Panc1 (cell line): ENCODE measurements around the gene IFI16. TPM values are rescaled to one million over a fixed set of nuclear protein-coding genes. Genes with fewer than 3 reads are reported as not detected.

Experiments
- ATAC-seq: fragments of 200-7000 bp; cut with Tn5 transposase; 2 replicates; pipeline ENCODE4 v1.9.1; 2020; ENCODE audit warnings: mild to moderate bottlenecking, moderate library complexity
- Bru-seq: library from RNA; stranded (reverse); fragments of 400-500 nt; gene quantifications from one replicate; lab custom pipeline; 2021; lab: Mats Ljungman, UMichigan
- BruChase-seq, 2 experiments: library from RNA; stranded (reverse); fragments of 400-500 nt; gene quantifications; one replicate each; lab custom pipeline; 2021; lab: Mats Ljungman, UMichigan
- BruUV-seq: library from RNA; stranded (reverse); fragments of 400-500 nt; replicated peaks from 2 replicates; lab custom pipeline; 2021; lab: Mats Ljungman, UMichigan
- CTCF ChIA-PET: fragments of 300-600 bp; sonication (Branson Sonifier 250); formaldehyde crosslinking; loops from one replicate; lab custom pipeline; 2022; ENCODE audit warnings: antibody characterized with exemption; lab: Charles Lee
- POLR2A ChIA-PET: fragments of 300-600 bp; sonication (Branson Sonifier 250); formaldehyde crosslinking; loops from one replicate; lab custom pipeline; 2022; ENCODE audit warnings: antibody characterized with exemption; lab: Charles Lee
- DNase-seq: peaks from one replicate; pipeline ENCODE4 v3.0.0-alpha.2; 2010; ENCODE audit warnings: low read depth, low spot score
- H3K27ac ChIP-seq: 2 replicates; pipeline ENCODE4 v1.5.1; 2011; ENCODE audit warnings: mild to moderate bottlenecking, low read length, inconsistent platforms
- H3K27me3 ChIP-seq: fragments of 200-500 bp; sonication (Bioruptor generic); 2 replicates; pipeline ENCODE4 v1.6.0; 2014; ENCODE audit warnings: low read length, inconsistent platforms; ENCODE audit not compliant: control insufficient read depth, insufficient read depth
- H3K36me3 ChIP-seq: fragments of 200-500 bp; sonication (Bioruptor generic); 2 replicates; pipeline ENCODE4 v1.5.1; 2014; ENCODE audit warnings: inconsistent platforms, mild to moderate bottlenecking, low read length, moderate library complexity; ENCODE audit not compliant: control insufficient read depth, insufficient read depth
- H3K4me1 ChIP-seq: 2 replicates; pipeline ENCODE4 v1.5.1; 2011; ENCODE audit warnings: inconsistent platforms, mild to moderate bottlenecking, low read length, moderate library complexity; ENCODE audit not compliant: control insufficient read depth, insufficient read depth
- H3K4me3 ChIP-seq, 2 experiments: 2 replicates each; pipeline ENCODE4 v1.5.1; 2011 to 2012; ENCODE audit warnings: low read depth in 2 of 2, low read length in 2 of 2, mild to moderate bottlenecking in 2 of 2, inconsistent platforms in 1 of 2, moderate library complexity in 1 of 2
- H3K9me3 ChIP-seq: fragments of 200-500 bp; sonication (Bioruptor generic); 2 replicates; pipeline ENCODE4 v1.5.1; 2014; ENCODE audit warnings: low read depth, mild to moderate bottlenecking, inconsistent platforms, low read length, moderate library complexity; ENCODE audit not compliant: control insufficient read depth, insufficient read depth
- POLR2AphosphoS5 ChIP-seq: IDR thresholded peaks from 2 replicates; pipeline ENCODE4 v1.6.1; 2012; ENCODE audit warnings: mild to moderate bottlenecking, low read depth, low read length, moderate library complexity
- SIN3A ChIP-seq: IDR thresholded peaks from 2 replicates; pipeline ENCODE4 v1.6.1; 2012; ENCODE audit warnings: low read depth, mild to moderate bottlenecking, low read length, moderate library complexity, borderline replicate concordance; ENCODE audit not compliant: insufficient read depth
- TCF7L2 ChIP-seq: IDR thresholded peaks from 2 replicates; pipeline ENCODE4 v1.6.1; 2011; ENCODE audit warnings: mild to moderate bottlenecking, low read depth, low read length, inconsistent platforms
- in situ Hi-C: cut with HindIII; loops from 2 replicates; pipeline ENCODE4 v1.10.0; 2016; ENCODE audit warnings: low sequenced_read_pairs, low pct_unique_long_range_greater_than_20kb
- intact Hi-C: fragments of 100-400 bp; cut with micrococcal nuclease; formaldehyde crosslinking; loops from one replicate; pipeline ENCODE4 v1.10.0; 2022; ENCODE audit not compliant: unreplicated experiment
- long read RNA-seq: library from polyadenylated mRNA; unstranded; transcript quantifications from one replicate; pipeline ENCODE4 v2.0.0, GENCODE V29; 2021; ENCODE audit not compliant: unreplicated experiment
- polyA plus RNA-seq: library from polyadenylated mRNA; unstranded; fragments of >200 nt; gene quantifications from one replicate; pipeline ENCODE4 v1.2.1, GENCODE V29; 2012; ENCODE audit warnings: missing spikeins; ENCODE audit not compliant: insufficient read length
- total RNA-seq: library from RNA; stranded (reverse); gene quantifications from one replicate; pipeline ENCODE4 v1.2.1, GENCODE V29; 2021; ENCODE audit not compliant: unreplicated experiment
- TF ChIP-seq, protein P1 (sequence below), 2 experiments: IDR thresholded peaks; 2 replicates each; pipeline ENCODE4 v1.6.1; 2011 to 2012; ENCODE audit warnings: low read depth in 2 of 2, control low read depth in 1 of 2, low read length in 1 of 2, mild to moderate bottlenecking in 1 of 2, moderate library complexity in 1 of 2; ENCODE audit not compliant: insufficient read depth in 1 of 2
- TF ChIP-seq, protein P2 (sequence below): fragments of 450-650 bp; IDR thresholded peaks from 2 replicates; pipeline ENCODE4 v1.5.1; 2017; ENCODE audit warnings: mild to moderate bottlenecking

The IFI16 gene
- 0.36 TPM for total RNA-seq
- polyA plus RNA-seq, result not detected
- Bru-seq, nascent RNA, result percentile 15 among the genes with signal in this experiment
- BruChase-seq, experiment 1, labeled RNA remaining after a 2-hour chase, result percentile 17 among the genes with signal in this experiment
- percentile 26 among the genes with signal in this experiment for BruChase-seq, experiment 2, labeled RNA remaining after a 6-hour chase
- long read RNA-seq, result 0 reads

DNA sequence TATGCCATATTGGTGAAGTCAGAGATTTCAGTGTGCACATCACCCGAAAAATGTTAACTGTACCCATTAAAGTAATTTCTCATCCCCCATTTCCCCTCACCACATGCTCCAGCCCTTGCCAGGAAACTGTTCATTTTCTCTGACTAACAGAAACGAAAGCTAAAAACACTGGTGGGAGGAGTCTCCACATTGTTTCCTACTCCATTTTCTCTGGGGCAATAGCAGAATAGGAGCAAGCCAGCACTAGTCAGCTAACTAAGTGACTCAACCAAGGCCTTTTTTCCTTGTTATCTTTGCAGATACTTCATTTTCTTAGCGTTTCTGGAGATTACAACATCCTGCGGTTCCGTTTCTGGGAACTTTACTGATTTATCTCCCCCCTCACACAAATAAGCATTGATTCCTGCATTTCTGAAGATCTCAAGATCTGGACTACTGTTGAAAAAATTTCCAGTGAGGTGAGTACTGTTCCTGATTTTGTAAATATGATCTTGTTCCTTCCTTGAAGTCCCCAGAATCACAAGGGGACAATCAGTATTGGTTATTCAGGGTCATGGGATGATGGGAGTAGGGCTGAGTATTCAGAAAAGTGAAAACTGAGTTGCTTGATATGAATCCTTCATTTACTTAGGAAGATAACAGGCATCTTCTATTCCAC is at the start of gene IFI16:
Gene IFI16, plus strand, starts transcription at position 204 of the 658 bp plus-strand sequence. CDS start 4,774 bp downstream, outside the sequence.
- no peak for DNase-seq
- POLR2A ChIA-PET, result no interaction called here
- TF ChIP-seq, protein P1, sequence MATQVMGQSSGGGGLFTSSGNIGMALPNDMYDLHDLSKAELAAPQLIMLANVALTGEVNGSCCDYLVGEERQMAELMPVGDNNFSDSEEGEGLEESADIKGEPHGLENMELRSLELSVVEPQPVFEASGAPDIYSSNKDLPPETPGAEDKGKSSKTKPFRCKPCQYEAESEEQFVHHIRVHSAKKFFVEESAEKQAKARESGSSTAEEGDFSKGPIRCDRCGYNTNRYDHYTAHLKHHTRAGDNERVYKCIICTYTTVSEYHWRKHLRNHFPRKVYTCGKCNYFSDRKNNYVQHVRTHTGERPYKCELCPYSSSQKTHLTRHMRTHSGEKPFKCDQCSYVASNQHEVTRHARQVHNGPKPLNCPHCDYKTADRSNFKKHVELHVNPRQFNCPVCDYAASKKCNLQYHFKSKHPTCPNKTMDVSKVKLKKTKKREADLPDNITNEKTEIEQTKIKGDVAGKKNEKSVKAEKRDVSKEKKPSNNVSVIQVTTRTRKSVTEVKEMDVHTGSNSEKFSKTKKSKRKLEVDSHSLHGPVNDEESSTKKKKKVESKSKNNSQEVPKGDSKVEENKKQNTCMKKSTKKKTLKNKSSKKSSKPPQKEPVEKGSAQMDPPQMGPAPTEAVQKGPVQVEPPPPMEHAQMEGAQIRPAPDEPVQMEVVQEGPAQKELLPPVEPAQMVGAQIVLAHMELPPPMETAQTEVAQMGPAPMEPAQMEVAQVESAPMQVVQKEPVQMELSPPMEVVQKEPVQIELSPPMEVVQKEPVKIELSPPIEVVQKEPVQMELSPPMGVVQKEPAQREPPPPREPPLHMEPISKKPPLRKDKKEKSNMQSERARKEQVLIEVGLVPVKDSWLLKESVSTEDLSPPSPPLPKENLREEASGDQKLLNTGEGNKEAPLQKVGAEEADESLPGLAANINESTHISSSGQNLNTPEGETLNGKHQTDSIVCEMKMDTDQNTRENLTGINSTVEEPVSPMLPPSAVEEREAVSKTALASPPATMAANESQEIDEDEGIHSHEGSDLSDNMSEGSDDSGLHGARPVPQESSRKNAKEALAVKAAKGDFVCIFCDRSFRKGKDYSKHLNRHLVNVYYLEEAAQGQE (IDR thresholded peaks at IDR 0.05; ENCODE audit: insufficient read depth in 1 of 2, low read depth in 2 of 2, low read length in 1 of 2), result no peak
- TF ChIP-seq, protein P2, sequence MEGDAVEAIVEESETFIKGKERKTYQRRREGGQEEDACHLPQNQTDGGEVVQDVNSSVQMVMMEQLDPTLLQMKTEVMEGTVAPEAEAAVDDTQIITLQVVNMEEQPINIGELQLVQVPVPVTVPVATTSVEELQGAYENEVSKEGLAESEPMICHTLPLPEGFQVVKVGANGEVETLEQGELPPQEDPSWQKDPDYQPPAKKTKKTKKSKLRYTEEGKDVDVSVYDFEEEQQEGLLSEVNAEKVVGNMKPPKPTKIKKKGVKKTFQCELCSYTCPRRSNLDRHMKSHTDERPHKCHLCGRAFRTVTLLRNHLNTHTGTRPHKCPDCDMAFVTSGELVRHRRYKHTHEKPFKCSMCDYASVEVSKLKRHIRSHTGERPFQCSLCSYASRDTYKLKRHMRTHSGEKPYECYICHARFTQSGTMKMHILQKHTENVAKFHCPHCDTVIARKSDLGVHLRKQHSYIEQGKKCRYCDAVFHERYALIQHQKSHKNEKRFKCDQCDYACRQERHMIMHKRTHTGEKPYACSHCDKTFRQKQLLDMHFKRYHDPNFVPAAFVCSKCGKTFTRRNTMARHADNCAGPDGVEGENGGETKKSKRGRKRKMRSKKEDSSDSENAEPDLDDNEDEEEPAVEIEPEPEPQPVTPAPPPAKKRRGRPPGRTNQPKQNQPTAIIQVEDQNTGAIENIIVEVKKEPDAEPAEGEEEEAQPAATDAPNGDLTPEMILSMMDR, result no peak
- no peak for TF ChIP-seq TCF7L2
- TF ChIP-seq SIN3A, result no peak
- no peak for TF ChIP-seq POLR2AphosphoS5
- Histone ChIP-seq H3K27me3 (peaks cover under 1% of the 10 kb centered on the region; the same call in 1 of the 2 replicates), H3K4me1 (no peaks in the 10 kb centered on the region), H3K9me3 (no peaks in the 10 kb centered on the region), H3K27ac (no peak within 1 kb of the TSS), H3K36me3 (no peaks in the 10 kb centered on the region), H3K4me3 (peak within 1 kb of the TSS; percentile 30 to 36; a peak in 3 of 4 replicates)
- in situ Hi-C loops, result no loop called here
- BruUV-seq, result no TSS peak
- CTCF ChIA-PET, result no interaction called here
- intact Hi-C loops, result no loop called here
- no peak for ATAC-seq

DNA sequence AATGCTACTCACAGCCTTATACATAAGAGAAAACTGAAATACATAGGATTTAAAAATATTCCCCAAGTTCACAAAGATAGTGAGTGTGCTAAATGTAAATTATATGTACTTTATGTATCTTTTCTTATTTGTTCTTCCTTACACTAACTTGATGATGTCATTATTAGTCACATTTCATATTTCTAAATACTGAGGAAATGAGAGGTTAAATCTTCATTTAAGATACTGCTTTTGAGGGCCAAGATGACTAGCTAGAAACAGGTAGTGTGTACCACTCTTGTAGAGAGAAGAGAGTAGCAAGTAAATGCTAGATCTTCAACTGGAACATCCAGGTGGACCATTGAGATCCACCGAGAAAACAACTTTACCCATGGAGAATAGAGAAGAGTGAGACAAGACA is 48.5 kb upstream of the IFI16 start:
- ATAC-seq (no peak), DNase-seq (no peak)
- TF ChIP-seq SIN3A (no peak), POLR2AphosphoS5 (no peak), TCF7L2 (no peak)
- TF ChIP-seq, protein P1 (IDR thresholded peaks at IDR 0.05; ENCODE audit: insufficient read depth in 1 of 2, low read depth in 2 of 2, low read length in 1 of 2), result no peak
- TF ChIP-seq, protein P2, result no peak
- Histone ChIP-seq H3K9me3 (no peaks in the 10 kb centered on the region), H3K27me3 (no peaks in the 10 kb centered on the region), H3K36me3 (no peaks in the 10 kb centered on the region), H3K4me3 (no peak overlapping the region), H3K27ac (no peak overlapping the region), H3K4me1 (no peaks in the 10 kb centered on the region)
- ChIA-PET POLR2A (no interaction called here), CTCF (no interaction called here)
- BruUV-seq, result no TSS peak
- intact Hi-C loops (no loop called here), in situ Hi-C loops (no loop called here)
